Measurements from ENCODE around the gene EIF4H. TPM values are rescaled to one million over a fixed set of nuclear protein-coding genes. Genes with fewer than 3 reads are reported as not detected.

The EIF4H gene
- total and polyA plus RNA-seq, 2 of the 8 experiments (the other 6 are each of a cell fraction or from before 2014, with no cell fraction given), result 323 to 382 TPM

- POLR2A ChIA-PET (ENCODE audit: partially characterized antibody), result interaction anchor here (0.5 to 1.5 kb wide), 2 partner anchors 12 to 37 kb away, joined by 3 to 4 read pairs; no protein-coding TSS in a partner anchor
- no peak overlapping the region for H3K4me3 ChIP-seq (ENCODE audit: extremely low read depth in 1 of 4, insufficient read depth in 2 of 4, low read depth in 3 of 4, low read length in 4 of 4)
- TF ChIP-seq JUN (IDR thresholded peaks at IDR 0.05; ENCODE audit: low read depth, low read length), result no peak
- TF ChIP-seq TEAD4 (IDR thresholded peaks at IDR 0.05; ENCODE audit: low read depth, low read length), result no peak
Observed at GRCh38 chr7:74214816-74215630, 40.9 kb downstream of the EIF4H start.

More at GRCh38 chr7:74214816-74215630, 40.9 kb downstream of the EIF4H start:
- Histone ChIP-seq H3K4ac (replicated peaks; ENCODE audit: insufficient read length, low read depth, low read length) (no peak overlapping the region), H2AK5ac (ENCODE audit: low read depth, low read length) (no peak overlapping the region), H3K23ac (ENCODE audit: insufficient read length) (no peak overlapping the region), H4K5ac (ENCODE audit: insufficient read length, low read depth, low read length) (no peak overlapping the region), H2BK5ac (ENCODE audit: low read depth, low read length) (peak overlapping the region; percentile 13; the same call in 1 of the 2 replicates), H3K4me2 (ENCODE audit: insufficient read depth in 1 of 2, low read depth in 2 of 2, low read length in 2 of 2) (no peak overlapping the region), H3K4me1 (replicated peaks in 1 of 4; ENCODE audit: control insufficient read depth in 3 of 4, insufficient read depth in 4 of 4, low read length in 3 of 4) (no peaks in the 10 kb centered on the region; a peak in 2 of 7 replicates), H3K79me1 (ENCODE audit: low read depth, low read length) (no peaks in the 10 kb centered on the region), H4K91ac (replicated peaks; ENCODE audit: insufficient read length, low read length) (no peak overlapping the region), H2BK20ac (ENCODE audit: low read length) (no peak overlapping the region), H3K36me3 (ENCODE audit: control insufficient read depth in 2 of 4, insufficient read depth in 4 of 4, low read length in 3 of 4) (no peaks in the 10 kb centered on the region), H2BK12ac (ENCODE audit: low read depth, low read length) (no peak overlapping the region), H2BK15ac (ENCODE audit: low read length) (no peak overlapping the region), H3K9me3 (ENCODE audit: insufficient read depth in 2 of 2, low read depth in 1 of 2, low read length in 1 of 2) (no peaks in the 10 kb centered on the region), H3K9ac (replicated peaks in 1 of 4; ENCODE audit: extremely low read depth in 1 of 4, low read depth in 3 of 4, low read length in 3 of 4) (no peak overlapping the region), H3K23me2 (ENCODE audit: low read depth, low read length) (no peaks in the 10 kb centered on the region), H3K14ac (ENCODE audit: insufficient read length) (no peak overlapping the region), H2BK120ac (replicated peaks; ENCODE audit: low read depth, low read length) (no peak overlapping the region), H3K27me3 (replicated peaks in 1 of 4; ENCODE audit: control insufficient read depth in 3 of 4, extremely low read depth in 1 of 4, insufficient read depth in 3 of 4, low read length in 3 of 4) (no peaks in the 10 kb centered on the region), H2AFZ (ENCODE audit: low read length) (no peak overlapping the region), H4K8ac (ENCODE audit: extremely low read depth, insufficient read depth, low read length) (no peak overlapping the region), H3K56ac (replicated peaks; ENCODE audit: insufficient read length, low read depth, low read length) (no peak overlapping the region), H3K79me2 (ENCODE audit: control insufficient read depth in 1 of 2, insufficient read depth in 2 of 2, low read length in 2 of 2) (no peaks in the 10 kb centered on the region), H3K27ac (ENCODE audit: low read depth, low read length) (no peak overlapping the region), H4K20me1 (replicated peaks in 1 of 2; ENCODE audit: control insufficient read depth in 1 of 2, insufficient read depth in 2 of 2, low read length in 2 of 2) (no peaks in the 10 kb centered on the region), H3K18ac (ENCODE audit: extremely low read depth, low read length) (no peak overlapping the region)
- FAIRE-seq (no peak), DNase-seq (ENCODE audit: low read depth in 1 of 2, low spot score in 2 of 2) (no peak)
- WGBS, 2 experiments (ENCODE audit: extremely low coverage in 1 of 2, insufficient coverage in 1 of 2, insufficient read length in 1 of 2, insufficient replicate concordance in 2 of 2, low coverage in 1 of 2, low lambda C conversion rate in 2 of 2, missing lambda C conversion rate in 1 of 2), result 90% methylated on average over 21 of the region's 21 CpGs; no CpG with 5 or more reads in 1 of the 2 experiments
- CTCF ChIA-PET (ENCODE audit: partially characterized antibody), result interaction anchor here (0.9 to 2.5 kb wide), 5 partner anchors 9 to 190 kb away, joined by 3 to 15 read pairs (median 5); no protein-coding TSS in a partner anchor

Measured in H1 (cell line).